Colonic mucosa (tissue), 4 donors: ENCODE results near the gene TARM1. TPM values are rescaled to one million over a fixed set of nuclear protein-coding genes. Genes with fewer than 3 reads are reported as not detected.

Experiments
- DNase-seq: peaks from one replicate; pipeline ENCODE4 v3.0.0-alpha.2; 2020
- H3K27ac ChIP-seq: fragments of 200-600 bp; one replicate; pipeline ENCODE4 v1.8.0; 2021
- H3K27me3 ChIP-seq: fragments of 200-600 bp; one replicate; pipeline ENCODE4 v1.8.0; 2021
- H3K36me3 ChIP-seq: fragments of 200-600 bp; one replicate; pipeline ENCODE4 v1.8.0; 2021
- H3K4me1 ChIP-seq: fragments of 200-600 bp; one replicate; pipeline ENCODE4 v1.8.0; 2021; ENCODE audit warnings: mild to moderate bottlenecking
- H3K4me3 ChIP-seq: fragments of 200-600 bp; one replicate; pipeline ENCODE4 v1.8.0; 2021
- H3K9ac ChIP-seq, 2 donors: one replicate each; pipeline ENCODE4 v1.7.0; 2013; ENCODE audit warnings: control low read depth in 2 of 2, low read depth in 2 of 2, low read length in 2 of 2
- H3K9me3 ChIP-seq: fragments of 200-600 bp; one replicate; pipeline ENCODE4 v1.8.0; 2021
- CTCF ChIP-seq: fragments of 200-600 bp; IDR thresholded peaks from one replicate; pipeline ENCODE4 v1.8.0; 2022; ENCODE audit warnings: antibody characterized with exemption, mild to moderate bottlenecking
- intact Hi-C: fragments of 100-400 bp; cut with DNase I; formaldehyde crosslinking; loops from one replicate; pipeline ENCODE4 v1.14.1; 2022
- total RNA-seq, 2 donors: library from RNA; stranded (reverse); fragmentation: NEBNext Ultra II Directional in 1 of 2; extraction: Animal tissue kit (Norgen Biotek cat#: 25700) in 1 of 2; gene quantifications; one replicate each; pipeline ENCODE4 v1.2.1, GENCODE V29; 2021
- donor health status: healthy.
- donor health status: DM: no; HTN: no; CAD: no.
- donor health status: DM: no; HTN: no; CAD: no.

The TARM1 gene
- total RNA-seq, 2 donors from 2014 or later = not detected

- Histone ChIP-seq H3K4me3 (no peak within 1 kb of the TSS), H3K36me3 (no peaks in the 10 kb centered on the region), H3K4me1 (no peaks in the 10 kb centered on the region), H3K27ac (no peak within 1 kb of the TSS), H3K9ac (no peak within 1 kb of the TSS), H3K27me3 (no peaks in the 10 kb centered on the region), H3K9me3 (no peaks in the 10 kb centered on the region)
- TF ChIP-seq CTCF = no peak
- intact Hi-C loops = no loop called here
- no peak for DNase-seq
These were observed 17.6 kb downstream of the TARM1 start, which contains the start of gene VSTM1 for GRCh38 chr19:54063350-54064116. Gene VSTM1 (minus strand): TSS chr19:54063897. CDS start chr19:54063777, 120 bp downstream.

- DNase-seq = no peak
These were observed 18.5 kb downstream of the TARM1 start for GRCh38 chr19:54062643-54063042.

GRCh38 chr19:54047616-54048015 lies 33.5 kb downstream of the TARM1 start:
- intact Hi-C loops = no loop called here
- no peaks in the 10 kb centered on the region for H3K9me3 ChIP-seq

More at GRCh38 chr19:54062643-54063042, 18.5 kb downstream of the TARM1 start:
- no peak overlapping the region for H3K9ac ChIP-seq
- no peak for TF ChIP-seq CTCF
- no peaks in the 10 kb centered on the region for H3K4me1 ChIP-seq
- H3K36me3 ChIP-seq = no peaks in the 10 kb centered on the region
- no peaks in the 10 kb centered on the region for H3K27me3 ChIP-seq
- H3K27ac ChIP-seq = no peak overlapping the region
- intact Hi-C loops = no loop called here
- no peaks in the 10 kb centered on the region for H3K9me3 ChIP-seq
- no peak overlapping the region for H3K4me3 ChIP-seq

GRCh38 chr19:54045771-54046170 lies 35.4 kb downstream of the TARM1 start:
- H3K27me3 ChIP-seq = no peaks in the 10 kb centered on the region
- TF ChIP-seq CTCF = no peak
- no peak overlapping the region for H3K9ac ChIP-seq
- H3K27ac ChIP-seq = no peak overlapping the region
- H3K36me3 ChIP-seq = no peaks in the 10 kb centered on the region
- no peak for DNase-seq
- no peaks in the 10 kb centered on the region for H3K9me3 ChIP-seq
- H3K4me1 ChIP-seq = no peaks in the 10 kb centered on the region
- intact Hi-C loops = no loop called here
- no peak overlapping the region for H3K4me3 ChIP-seq

More at GRCh38 chr19:54047616-54048015, 33.5 kb downstream of the TARM1 start:
- TF ChIP-seq CTCF = no peak
- no peak for DNase-seq
- H3K4me3 ChIP-seq = no peak overlapping the region
- no peak overlapping the region for H3K27ac ChIP-seq
- no peak overlapping the region for H3K9ac ChIP-seq
- no peaks in the 10 kb centered on the region for H3K36me3 ChIP-seq
- H3K27me3 ChIP-seq = no peaks in the 10 kb centered on the region
- H3K4me1 ChIP-seq = no peaks in the 10 kb centered on the region

- Histone ChIP-seq H3K27me3 (no peaks in the 10 kb centered on the region), H3K27ac (no peak overlapping the region), H3K4me3 (no peak overlapping the region), H3K9ac (no peak overlapping the region), H3K9me3 (no peaks in the 10 kb centered on the region), H3K4me1 (no peaks in the 10 kb centered on the region), H3K36me3 (no peaks in the 10 kb centered on the region)
- TF ChIP-seq CTCF = no peak
- DNase-seq = no peak
- intact Hi-C loops = no loop called here
These were observed 38.2 kb downstream of the TARM1 start for GRCh38 chr19:54042989-54043388.
